GM18873 (cell line): Measurements from ENCODE around the gene NFILZ.

Experiments
- ATAC-seq: cut with Tn5 transposase; IDR thresholded peaks from one replicate; pipeline ENCODE4 v1.9.1; 2021; ENCODE audit warnings: mild to moderate bottlenecking, moderate library complexity, moderate number of reproducible peaks; ENCODE audit not compliant: unreplicated experiment, low FRiP score

Gene NFILZ

GRCh38 chr19:8640402-8641004 lies 10.1 kb downstream of the NFILZ start:
- ATAC-seq = no peak

- ATAC-seq = no peak
These were observed 10.9 kb downstream of the NFILZ start for GRCh38 chr19:8641221-8641907.

GRCh38 chr19:8641908-8642547 lies 11.6 kb downstream of the NFILZ start:
- ATAC-seq = no peak

GRCh38 chr19:8642561-8642960 lies 12.1 kb downstream of the NFILZ start:
- ATAC-seq = no peak

- no peak for ATAC-seq
These were observed 13.6 kb downstream of the NFILZ start for GRCh38 chr19:8643860-8644653.

- no peak for ATAC-seq
These were observed 17.8 kb downstream of the NFILZ start for GRCh38 chr19:8648240-8648639.

GRCh38 chr19:8654591-8655339 lies 24.3 kb downstream of the NFILZ start:
- ATAC-seq = no peak

- ATAC-seq = no peak
These were observed 24.9 kb downstream of the NFILZ start for GRCh38 chr19:8655340-8655709.

- ATAC-seq = no peak
These were observed 27.4 kb downstream of the NFILZ start for GRCh38 chr19:8657869-8658268.

- ATAC-seq = no peak
These were observed 29.5 kb downstream of the NFILZ start for GRCh38 chr19:8659905-8660304.

- no peak for ATAC-seq
These were observed 31.8 kb downstream of the NFILZ start for GRCh38 chr19:8662263-8662662.

- ATAC-seq = no peak
These were observed 33.7 kb downstream of the NFILZ start for GRCh38 chr19:8663920-8664670.

- no peak for ATAC-seq
These were observed 34.2 kb downstream of the NFILZ start for GRCh38 chr19:8664671-8665057.

- no peak for ATAC-seq
These were observed 35.2 kb downstream of the NFILZ start for GRCh38 chr19:8665468-8666213.

GRCh38 chr19:8666814-8667405 lies 36.5 kb downstream of the NFILZ start:
- no peak for ATAC-seq

GRCh38 chr19:8673276-8673891 lies 43.0 kb downstream of the NFILZ start:
- no peak for ATAC-seq

- ATAC-seq = no peak
These were observed 44.6 kb downstream of the NFILZ start for GRCh38 chr19:8675066-8675465.

- ATAC-seq = no peak
These were observed 47.9 kb downstream of the NFILZ start for GRCh38 chr19:8678244-8678807.
